ENCODE results near the gene LCORL.
"Not testable (repeated sequence)": the region's sequence is repeated elsewhere in the genome, so short reads cannot be mapped to it uniquely, and the experiment has no call there.

GRCh38 chr4:18006432-18006831, 15.1 kb downstream of the LCORL start:
- TF ChIP-seq MXI1 (IDR thresholded peaks at IDR 0.05; ENCODE audit: borderline replicate concordance, low read depth, low read length); POLR2A (IDR thresholded peaks at IDR 0.05; ENCODE audit: low read depth, low read length); MAFK (IDR thresholded peaks at IDR 0.05; ENCODE audit: low read depth, low read length); BHLHE40 (IDR thresholded peaks at IDR 0.05; ENCODE audit: low read depth, low read length); NFE2L2 (IDR thresholded peaks at IDR 0.05; ENCODE audit: low read depth, low read length); RAD21 (IDR thresholded peaks at IDR 0.05; ENCODE audit: low read length); CEBPB (IDR thresholded peaks at IDR 0.05; ENCODE audit: low read depth, low read length); RCOR1 (IDR thresholded peaks at IDR 0.05; ENCODE audit: insufficient replicate concordance, low read length): not testable (repeated sequence)
- TF ChIP-seq, protein P1, sequence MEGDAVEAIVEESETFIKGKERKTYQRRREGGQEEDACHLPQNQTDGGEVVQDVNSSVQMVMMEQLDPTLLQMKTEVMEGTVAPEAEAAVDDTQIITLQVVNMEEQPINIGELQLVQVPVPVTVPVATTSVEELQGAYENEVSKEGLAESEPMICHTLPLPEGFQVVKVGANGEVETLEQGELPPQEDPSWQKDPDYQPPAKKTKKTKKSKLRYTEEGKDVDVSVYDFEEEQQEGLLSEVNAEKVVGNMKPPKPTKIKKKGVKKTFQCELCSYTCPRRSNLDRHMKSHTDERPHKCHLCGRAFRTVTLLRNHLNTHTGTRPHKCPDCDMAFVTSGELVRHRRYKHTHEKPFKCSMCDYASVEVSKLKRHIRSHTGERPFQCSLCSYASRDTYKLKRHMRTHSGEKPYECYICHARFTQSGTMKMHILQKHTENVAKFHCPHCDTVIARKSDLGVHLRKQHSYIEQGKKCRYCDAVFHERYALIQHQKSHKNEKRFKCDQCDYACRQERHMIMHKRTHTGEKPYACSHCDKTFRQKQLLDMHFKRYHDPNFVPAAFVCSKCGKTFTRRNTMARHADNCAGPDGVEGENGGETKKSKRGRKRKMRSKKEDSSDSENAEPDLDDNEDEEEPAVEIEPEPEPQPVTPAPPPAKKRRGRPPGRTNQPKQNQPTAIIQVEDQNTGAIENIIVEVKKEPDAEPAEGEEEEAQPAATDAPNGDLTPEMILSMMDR (conservative IDR thresholded peaks at IDR 0.05; ENCODE audit: low read depth, low read length): not testable (repeated sequence)
- TF ChIP-seq, protein P2, sequence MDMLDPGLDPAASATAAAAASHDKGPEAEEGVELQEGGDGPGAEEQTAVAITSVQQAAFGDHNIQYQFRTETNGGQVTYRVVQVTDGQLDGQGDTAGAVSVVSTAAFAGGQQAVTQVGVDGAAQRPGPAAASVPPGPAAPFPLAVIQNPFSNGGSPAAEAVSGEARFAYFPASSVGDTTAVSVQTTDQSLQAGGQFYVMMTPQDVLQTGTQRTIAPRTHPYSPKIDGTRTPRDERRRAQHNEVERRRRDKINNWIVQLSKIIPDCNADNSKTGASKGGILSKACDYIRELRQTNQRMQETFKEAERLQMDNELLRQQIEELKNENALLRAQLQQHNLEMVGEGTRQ (IDR thresholded peaks at IDR 0.05; ENCODE audit: low read depth, low read length): not testable (repeated sequence)
